ENCODE data around the gene TFPI. TPM values are rescaled to one million over a fixed set of nuclear protein-coding genes. Genes with fewer than 3 reads are reported as not detected.

TFPI gene
- total RNA-seq, 1 donor from 2014 or later = 66.8 TPM

GRCh38 chr2:187506416-187506815 is 47.8 kb downstream of the TFPI start:
- no peak for DNase-seq (ENCODE audit: low spot score)

- DNase-seq (ENCODE audit: low spot score) = no peak
Measured at GRCh38 chr2:187505065-187505672, 49.1 kb downstream of the TFPI start.

- no peak for DNase-seq (ENCODE audit: low spot score)
Measured at GRCh38 chr2:187504312-187504921, 49.8 kb downstream of the TFPI start.

GRCh38 chr2:187503700-187504099 is 50.5 kb downstream of the TFPI start:
- DNase-seq (ENCODE audit: low spot score) = no peak

- DNase-seq (ENCODE audit: low spot score) = no peak
Measured at GRCh38 chr2:187502467-187502866, 51.8 kb downstream of the TFPI start.

- DNase-seq (ENCODE audit: low spot score) = no peak
Measured at GRCh38 chr2:187500585-187501359, 53.5 kb downstream of the TFPI start.

- no peak for DNase-seq (ENCODE audit: low spot score)
Measured at GRCh38 chr2:187499941-187500532, 54.2 kb downstream of the TFPI start.

- DNase-seq (ENCODE audit: low spot score) = no peak
Measured at GRCh38 chr2:187497858-187498463, 56.3 kb downstream of the TFPI start.

GRCh38 chr2:187497140-187497539 is 57.1 kb downstream of the TFPI start:
- no peak for DNase-seq (ENCODE audit: low spot score)

- DNase-seq (ENCODE audit: low spot score) = no peak
Measured at GRCh38 chr2:187495324-187495723, 58.9 kb downstream of the TFPI start.

GRCh38 chr2:187493877-187494568 is 60.2 kb downstream of the TFPI start:
- no peak for DNase-seq (ENCODE audit: low spot score)

GRCh38 chr2:187493180-187493579 is 61.1 kb downstream of the TFPI start:
- DNase-seq (ENCODE audit: low spot score) = no peak

- no peak for DNase-seq (ENCODE audit: low spot score)
Measured at GRCh38 chr2:187486241-187486640, 68.0 kb downstream of the TFPI start.

- DNase-seq (ENCODE audit: low spot score) = no peak
Measured at GRCh38 chr2:187485523-187485922, 68.7 kb downstream of the TFPI start.

GRCh38 chr2:187483537-187483936 is 70.7 kb downstream of the TFPI start:
- no peak for DNase-seq (ENCODE audit: low spot score)

- no peak for DNase-seq (ENCODE audit: low spot score)
Measured at GRCh38 chr2:187482796-187483195, 71.4 kb downstream of the TFPI start.

GRCh38 chr2:187481543-187481942 is 72.7 kb downstream of the TFPI start:
- no peak for DNase-seq (ENCODE audit: low spot score)

- DNase-seq (ENCODE audit: low spot score) = no peak
Measured at GRCh38 chr2:187478719-187479118, 75.5 kb downstream of the TFPI start.

GRCh38 chr2:187477051-187477450 is 77.2 kb downstream of the TFPI start:
- DNase-seq (ENCODE audit: low spot score) = no peak

- DNase-seq (ENCODE audit: low spot score) = no peak
Measured at GRCh38 chr2:187475499-187476248, 78.6 kb downstream of the TFPI start.

Measured in mesenteric fat pad (tissue), 1 donor.